GM19395 (cell line): Measurements from ENCODE around the gene DAPK1.
A peak's percentile ranks its signal among the peaks of the same experiment; 100 is the strongest.

Experiments used
- ATAC-seq: cut with Tn5 transposase; IDR thresholded peaks from one replicate; pipeline ENCODE4 v1.9.1; 2021; ENCODE audit warnings: mild to moderate bottlenecking, moderate library complexity; ENCODE audit not compliant: unreplicated experiment

Gene DAPK1

DNA sequence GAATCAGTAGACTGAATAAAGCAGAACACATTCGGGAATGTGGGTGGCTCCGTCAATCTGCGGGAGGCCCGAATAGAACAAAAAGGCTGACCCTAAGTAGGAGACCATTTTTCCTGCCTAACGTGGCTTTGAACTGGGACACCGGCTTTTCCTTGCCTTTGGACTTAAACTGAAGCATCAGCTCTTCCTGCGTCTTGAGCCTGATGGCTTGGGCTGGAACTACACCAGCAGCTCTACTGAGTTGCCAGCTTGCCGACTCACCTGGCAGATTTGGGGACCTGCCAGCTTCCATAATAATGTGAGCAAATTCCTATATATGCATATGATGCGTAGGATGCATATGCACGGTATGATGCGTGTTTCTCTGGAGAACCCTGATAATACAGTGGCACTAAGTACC is 111.3 kb downstream of the DAPK1 start:
- no peak for ATAC-seq

DNA sequence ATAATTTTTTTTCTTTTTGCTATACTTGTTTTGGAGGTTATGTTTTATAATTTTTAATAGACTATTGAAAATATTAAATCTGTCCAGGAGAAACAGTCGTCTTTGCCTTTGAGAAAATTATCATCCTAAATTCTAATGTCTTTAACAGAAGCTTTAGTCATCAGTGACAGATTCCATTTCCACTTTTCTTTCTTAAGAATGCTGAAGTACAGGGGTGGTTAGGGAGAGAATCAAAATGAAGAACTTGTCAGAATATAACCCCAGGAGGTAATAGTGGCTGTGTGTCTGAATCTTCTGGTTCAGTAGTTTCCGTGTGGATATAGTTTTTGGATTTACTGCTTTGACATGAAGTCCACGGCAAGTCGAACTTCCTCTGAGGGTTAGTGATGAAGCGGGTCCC is 111.8 kb downstream of the DAPK1 start:
- ATAC-seq, result no peak

DNA sequence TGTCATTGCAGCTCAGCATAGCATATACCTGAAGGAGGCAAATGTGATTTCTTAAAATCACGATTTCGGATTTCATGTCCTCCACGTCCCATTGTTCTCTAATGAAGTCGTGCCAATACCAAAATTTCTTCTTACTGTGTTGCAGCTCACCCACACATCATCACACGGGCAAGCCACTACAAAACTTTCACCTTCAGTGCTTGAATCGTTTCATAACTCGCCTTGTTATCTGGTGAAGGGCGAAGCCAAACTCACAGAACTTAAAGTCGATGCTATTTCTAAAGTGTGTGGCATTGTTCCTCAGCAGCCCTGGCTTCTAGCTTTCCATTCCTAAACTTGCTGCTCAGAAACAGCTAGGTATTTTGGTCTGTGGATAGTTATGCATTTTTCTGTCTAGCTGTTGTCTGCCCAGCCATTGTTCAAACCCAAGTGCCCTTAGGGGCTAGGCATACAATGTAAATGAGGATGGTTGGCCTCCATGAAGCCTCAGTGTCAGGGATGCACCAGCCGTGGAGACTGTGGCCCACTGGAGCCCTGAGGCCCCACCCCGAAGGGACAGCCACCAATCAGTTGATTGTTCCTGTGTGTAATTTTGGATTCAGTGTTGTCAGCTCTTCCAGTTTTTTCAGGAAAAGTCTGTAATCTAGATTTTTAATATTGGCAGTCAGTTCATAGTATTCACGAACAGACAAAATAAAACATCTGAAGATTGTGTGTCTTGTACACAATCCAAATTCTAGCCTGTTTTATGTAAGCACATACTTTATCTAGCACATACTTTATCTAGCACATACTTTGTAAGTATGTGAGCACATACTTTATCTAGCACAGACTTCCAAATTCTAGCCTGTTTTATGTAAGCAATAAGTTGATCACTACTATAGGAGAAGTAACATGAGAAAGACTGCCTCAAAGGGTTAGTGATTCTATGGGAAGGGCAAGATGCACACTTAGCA is 112.8 kb downstream of the DAPK1 start:
- ATAC-seq, result no peak

DNA sequence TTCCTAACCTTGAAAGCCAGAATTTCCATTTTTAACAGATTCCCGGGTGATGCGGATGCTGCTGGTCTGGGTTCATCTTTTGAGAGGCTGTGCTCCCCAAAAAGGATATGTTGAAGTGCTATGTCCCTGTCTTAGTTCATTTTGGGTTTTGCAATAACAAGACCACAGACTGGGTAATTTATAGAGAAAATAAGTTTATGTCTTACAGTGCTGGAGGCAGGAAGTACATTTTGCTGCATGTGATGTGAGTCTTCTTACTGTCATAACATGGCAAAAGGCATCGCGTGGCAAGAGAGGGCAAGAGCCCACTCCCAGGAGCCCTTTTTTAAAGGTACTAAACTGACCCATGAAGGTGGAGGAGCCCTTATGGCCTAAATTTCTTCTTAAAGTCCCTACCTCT is 114.1 kb downstream of the DAPK1 start:
- ATAC-seq, result no peak

DNA sequence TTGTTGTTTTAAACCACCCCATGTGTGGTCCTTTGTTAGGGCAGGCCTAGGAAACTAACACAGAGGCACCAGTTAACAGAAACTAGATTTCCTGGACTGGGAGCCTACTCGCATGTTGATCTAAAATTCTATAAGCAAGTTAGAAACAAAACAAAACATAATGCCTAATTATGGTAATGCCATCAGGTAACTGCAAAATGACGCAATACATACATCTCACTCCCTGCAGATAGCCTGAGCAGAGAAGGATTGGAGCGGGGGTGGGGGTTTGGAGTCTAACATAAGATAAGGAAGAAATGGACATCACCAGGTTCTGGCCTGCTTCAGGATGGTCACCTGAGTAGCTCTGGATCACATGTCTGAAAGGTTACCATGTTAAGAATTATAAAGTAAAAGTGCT is 114.9 kb downstream of the DAPK1 start:
- ATAC-seq, result no peak

DNA sequence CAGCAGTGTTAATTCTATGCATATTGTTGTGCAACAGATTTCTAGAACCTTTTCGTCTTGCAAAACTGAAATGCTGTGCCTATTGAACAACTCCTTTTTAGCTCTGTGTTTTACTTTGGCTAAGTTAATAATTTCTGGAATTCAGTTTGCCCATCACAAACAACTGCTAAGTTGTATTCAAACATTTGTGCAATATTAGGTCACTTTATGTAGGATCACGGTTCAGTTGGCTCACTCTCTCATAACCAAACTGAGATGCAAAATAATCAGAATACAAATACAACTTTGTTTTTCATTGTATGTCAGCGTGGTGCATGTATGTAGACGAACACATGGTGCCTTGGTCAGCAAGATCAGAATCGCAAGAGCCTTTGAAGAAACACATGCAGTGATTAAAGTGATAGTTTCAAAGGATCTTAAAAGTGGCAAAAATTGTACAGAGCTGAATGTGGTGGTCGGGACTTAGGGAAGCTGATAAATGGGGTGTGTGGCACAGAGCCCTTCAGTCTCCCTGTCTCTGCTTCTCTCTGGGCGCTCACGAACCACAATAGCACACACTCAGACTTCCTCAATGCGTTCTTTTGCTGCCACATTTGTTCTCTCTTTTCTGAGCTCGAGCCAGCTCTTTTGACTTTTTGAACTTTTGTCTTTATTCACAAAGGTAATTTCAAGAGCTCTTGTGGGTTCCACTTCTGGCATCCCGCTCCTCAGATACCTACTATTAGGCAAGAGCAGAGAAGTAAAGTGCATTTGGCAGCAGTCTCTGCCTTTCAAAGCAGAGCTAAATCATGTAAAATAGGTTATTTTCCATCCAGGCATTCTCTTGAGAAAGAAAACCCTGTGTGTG is 115.8 kb downstream of the DAPK1 start:
- peak; percentile 50 for ATAC-seq

DNA sequence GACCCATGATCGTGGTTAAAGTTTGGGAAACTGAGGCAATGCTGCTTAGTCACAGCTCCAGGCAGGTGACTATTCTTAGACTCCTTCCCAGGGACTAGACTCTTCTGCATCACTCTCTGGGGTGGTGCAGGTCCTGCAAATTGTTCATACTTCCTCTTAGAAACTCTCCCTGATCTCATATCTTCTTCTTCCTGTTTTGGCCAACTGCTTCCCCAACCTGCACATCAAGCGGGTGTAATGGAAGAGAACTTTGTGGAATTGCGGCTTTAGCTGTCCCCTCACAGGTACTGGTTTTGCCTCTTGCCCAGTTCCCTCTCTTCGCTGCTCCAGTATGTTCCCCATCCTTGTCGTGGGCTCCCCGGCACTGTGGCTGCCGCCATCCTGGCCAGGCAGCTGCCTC is 116.7 kb downstream of the DAPK1 start:
- ATAC-seq, result no peak

DNA sequence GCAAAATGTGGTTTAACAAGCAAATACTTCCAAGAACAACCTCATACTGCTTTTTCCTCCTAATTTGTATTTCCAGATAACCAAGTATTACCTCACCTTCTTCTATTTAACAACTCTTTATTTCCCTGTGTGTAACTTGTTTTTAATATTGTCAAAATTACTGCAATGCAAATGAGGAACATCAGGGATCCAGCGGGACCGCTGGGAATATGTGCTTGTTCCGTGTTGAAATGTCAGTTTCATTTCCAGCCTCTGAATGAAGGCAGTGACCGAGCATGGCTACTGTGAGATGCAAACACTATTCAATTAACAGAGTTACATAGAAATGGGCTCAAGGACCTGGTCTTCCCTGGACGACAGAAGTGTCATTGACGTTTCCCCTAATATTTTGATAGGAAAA is 117.5 kb downstream of the DAPK1 start:
- no peak for ATAC-seq

DNA sequence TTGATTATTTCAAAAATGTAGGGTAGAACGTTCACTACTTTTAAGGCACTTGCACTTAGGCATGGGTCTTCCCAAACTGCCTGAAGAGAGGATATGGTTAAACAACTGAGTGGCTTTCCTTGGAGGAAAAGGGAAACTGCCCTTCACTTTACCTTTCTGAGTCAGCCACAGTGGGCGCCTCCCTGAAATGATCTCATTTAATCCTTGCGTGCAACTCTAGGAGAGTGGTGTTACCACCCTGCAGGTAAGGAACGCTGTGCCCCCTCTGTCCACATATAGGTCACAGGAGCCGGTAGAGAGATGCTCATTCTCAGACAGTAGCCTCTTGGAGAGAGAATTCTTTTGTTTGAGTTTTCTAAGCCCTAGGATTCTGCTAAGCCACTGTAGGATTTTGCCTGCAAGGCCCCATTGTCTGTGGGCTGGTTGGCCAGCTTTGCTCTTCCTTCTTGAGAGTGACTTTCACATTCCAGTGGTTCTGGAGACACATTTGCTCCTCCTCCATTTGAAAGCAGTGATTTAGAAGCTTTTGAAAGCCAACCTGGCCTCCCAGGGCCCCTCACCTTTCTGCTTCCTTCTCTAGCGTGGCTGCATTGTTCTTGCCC is 118.0 kb downstream of the DAPK1 start:
- ATAC-seq, result no peak

DNA sequence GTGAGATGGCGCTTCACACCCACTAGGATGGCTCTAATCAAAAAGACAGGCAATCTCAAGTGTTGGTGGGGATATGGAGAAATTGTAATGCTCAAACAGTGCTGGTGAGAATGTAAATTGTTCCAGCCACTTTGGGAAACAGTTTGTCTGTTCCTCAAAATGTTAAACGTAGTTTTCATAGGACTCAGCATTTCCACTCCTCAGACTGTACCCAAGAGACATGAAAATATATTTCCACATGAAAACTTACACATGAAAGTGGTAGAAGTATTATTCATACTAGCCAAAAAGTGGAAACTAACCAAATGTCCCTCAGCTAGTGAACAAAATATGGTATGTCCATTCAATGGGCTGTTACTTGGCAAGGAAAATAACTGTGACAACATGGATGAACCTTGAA is 120.6 kb downstream of the DAPK1 start:
- no peak for ATAC-seq

DNA sequence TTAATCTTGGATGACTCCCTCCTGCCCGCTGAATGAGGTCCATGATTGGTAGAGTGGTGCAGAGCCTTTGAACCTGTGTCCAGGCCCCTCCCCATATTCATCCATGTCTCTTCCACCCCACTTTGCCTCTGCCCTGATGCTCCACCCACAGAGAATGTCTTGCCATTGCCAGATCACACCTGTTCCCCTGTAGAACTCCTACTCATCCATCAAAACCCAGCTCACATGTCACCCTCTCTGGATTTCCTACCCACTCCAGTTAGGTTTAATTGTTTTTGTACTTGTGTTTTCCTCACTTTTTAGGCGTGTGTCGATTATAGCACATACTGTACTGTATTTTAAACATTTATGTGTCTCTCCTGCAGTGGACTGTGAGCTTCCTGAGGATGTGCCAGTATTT is 121.3 kb downstream of the DAPK1 start:
- ATAC-seq, result no peak

DNA sequence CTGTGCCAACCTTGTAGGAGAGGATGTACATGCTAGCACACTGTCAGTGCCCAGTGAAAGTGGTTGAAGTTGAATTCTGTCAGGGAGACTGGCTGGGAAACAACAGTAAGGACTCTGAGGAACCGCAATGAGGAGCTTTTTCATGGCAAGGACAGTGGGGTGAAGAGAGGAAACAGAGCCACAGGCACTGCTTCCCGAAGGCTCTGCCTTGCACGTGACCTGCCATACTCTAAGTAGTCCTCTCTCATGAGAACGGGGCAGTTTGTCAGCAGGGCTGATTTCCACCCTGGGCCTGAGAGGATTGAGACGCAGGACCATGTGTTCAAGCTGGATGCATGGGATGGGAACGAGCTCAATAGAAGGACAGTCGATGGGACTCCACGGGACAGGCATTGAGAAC is 121.7 kb downstream of the DAPK1 start:
- ATAC-seq, result no peak

DNA sequence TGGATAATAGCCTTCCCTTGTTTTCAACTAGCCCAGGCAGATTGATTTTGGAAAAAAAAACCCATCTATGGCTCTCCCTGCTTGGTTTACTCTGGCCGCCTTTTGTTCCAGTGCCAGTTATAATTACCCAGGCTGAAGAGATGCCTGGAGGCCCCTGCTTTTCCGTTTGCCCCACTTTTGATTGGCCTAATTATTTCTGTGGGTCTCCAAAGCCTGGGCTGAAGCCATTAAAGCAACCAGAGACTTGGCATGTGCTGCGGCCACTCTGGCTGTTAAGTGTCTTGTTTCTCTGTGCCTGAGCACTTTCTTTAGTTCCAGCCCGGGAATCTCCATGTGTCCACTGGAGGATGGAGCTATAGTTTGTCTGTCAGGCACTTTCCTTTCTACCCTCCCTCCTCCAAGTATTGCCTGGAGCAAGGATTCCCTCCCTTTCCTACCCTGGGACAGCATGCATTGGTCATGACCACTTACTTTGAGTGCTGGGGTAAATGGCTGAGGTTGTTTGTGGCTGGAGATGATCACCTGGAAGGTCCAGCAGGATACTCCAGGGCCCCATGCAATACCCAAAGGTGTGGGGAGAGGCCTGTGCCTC is 123.2 kb downstream of the DAPK1 start:
- ATAC-seq, result no peak

DNA sequence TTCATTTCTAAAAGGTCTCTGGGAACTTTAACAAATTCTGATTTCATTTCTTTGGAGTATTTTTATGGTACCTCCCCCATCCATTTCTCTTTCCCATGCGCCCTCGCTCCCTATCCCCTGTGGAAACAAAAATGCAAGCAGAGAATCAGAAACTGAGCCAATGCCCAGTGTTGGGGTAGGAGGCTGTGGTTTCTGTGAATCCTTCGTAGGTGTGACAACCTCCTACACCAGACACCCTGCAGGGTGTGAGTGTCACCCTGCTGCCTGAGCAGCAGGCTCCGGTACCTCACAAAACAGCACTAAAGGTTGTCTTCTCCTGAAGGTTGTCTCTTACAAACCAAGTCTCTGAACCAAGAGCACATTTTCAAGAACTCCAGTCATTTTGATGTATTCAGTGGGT is 124.4 kb downstream of the DAPK1 start:
- no peak for ATAC-seq

DNA sequence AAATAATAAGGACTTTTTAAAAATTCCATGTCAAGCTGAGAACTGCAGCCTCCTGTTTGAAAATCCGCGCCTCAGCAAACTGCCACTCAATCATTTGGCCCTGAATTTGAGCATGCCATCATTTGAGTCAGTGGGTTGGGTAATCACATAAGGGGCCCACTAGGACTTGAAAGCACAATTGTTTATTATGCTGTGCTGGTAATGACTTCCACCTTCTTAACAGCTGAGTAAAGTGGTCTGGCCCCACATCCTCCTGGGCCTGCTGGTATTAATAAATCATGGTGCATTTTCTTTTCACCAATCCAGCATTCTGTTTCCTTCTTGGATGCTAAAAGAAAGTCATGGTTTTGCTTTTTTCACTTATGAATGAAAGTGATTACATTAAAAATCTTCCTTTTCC is 125.3 kb downstream of the DAPK1 start:
- no peak for ATAC-seq

DNA sequence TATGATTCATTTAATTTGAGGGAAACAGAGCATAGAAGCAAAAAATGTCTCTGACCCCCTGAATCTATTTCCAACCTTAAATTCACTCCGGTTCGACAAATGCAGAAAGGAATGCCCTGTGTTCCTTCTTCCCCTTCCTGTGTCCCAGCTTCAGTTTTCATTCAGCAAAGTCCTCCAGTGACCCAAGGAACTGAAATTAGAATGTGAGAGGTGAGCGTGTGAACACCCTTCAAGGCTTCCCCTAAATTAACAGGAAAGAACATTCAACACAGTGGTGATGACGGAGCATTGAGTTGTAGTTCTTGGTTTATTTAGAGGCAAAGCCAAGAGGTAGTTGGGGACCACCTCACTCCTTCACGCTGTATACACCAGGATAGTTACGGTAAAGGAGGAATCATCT is 130.7 kb downstream of the DAPK1 start:
- no peak for ATAC-seq

DNA sequence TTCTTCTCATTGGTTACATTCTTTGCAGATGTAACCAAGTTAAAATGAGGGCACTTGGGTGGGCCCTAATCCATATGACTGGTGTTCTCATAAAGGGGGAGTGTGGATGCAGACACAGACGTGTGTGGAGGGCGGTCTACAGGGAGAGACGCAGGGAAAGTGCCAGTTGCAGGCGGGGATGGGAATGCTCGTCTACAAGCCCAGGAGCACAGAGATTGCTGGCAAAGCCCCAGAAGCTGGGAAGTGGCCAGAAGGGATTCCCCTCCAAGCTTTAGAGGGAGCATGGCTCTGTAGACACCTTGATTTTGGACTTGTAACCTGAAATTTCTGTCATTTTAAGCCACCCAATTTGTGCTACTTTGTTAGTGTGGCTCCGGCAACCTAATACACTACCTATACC is 131.4 kb downstream of the DAPK1 start:
- ATAC-seq, result no peak

DNA sequence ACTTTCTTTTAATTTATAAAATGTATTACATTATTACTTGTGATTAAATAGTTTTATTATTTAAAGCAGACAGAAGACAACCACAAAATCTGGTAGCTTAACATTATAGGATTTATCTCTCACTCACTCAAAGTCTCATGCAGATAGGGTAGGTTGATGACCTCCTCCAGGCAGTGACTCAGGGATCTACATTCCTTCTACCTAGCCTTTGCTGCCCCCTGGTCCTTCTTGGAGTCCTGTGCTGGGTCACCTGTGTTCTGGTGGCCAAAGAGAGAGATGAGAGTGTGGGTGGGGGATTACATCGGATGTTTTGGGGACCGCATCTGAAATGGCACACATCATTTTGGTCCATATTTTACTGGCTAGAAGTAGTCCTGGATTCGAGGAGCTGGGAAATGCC is 132.6 kb downstream of the DAPK1 start:
- no peak for ATAC-seq

DNA sequence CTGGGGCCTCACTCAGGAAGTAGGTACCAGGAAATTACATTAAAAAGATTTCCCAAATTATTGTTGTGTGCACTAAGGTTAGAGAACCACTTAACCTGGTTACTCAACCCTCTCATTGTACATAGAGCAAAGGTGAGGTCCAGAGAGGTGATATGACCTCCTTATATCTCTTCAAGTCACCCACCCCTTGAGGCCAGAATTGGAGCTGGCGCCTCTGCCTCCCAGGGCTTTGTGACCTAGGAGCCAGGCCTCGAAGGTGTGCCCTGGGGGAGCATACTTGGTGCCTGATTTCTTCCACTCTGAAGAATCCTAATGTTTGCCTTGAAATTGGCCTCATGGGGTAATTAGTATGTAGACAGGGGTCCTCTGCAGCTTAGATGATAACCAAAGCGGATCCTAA is 133.2 kb downstream of the DAPK1 start:
- ATAC-seq, result no peak

DNA sequence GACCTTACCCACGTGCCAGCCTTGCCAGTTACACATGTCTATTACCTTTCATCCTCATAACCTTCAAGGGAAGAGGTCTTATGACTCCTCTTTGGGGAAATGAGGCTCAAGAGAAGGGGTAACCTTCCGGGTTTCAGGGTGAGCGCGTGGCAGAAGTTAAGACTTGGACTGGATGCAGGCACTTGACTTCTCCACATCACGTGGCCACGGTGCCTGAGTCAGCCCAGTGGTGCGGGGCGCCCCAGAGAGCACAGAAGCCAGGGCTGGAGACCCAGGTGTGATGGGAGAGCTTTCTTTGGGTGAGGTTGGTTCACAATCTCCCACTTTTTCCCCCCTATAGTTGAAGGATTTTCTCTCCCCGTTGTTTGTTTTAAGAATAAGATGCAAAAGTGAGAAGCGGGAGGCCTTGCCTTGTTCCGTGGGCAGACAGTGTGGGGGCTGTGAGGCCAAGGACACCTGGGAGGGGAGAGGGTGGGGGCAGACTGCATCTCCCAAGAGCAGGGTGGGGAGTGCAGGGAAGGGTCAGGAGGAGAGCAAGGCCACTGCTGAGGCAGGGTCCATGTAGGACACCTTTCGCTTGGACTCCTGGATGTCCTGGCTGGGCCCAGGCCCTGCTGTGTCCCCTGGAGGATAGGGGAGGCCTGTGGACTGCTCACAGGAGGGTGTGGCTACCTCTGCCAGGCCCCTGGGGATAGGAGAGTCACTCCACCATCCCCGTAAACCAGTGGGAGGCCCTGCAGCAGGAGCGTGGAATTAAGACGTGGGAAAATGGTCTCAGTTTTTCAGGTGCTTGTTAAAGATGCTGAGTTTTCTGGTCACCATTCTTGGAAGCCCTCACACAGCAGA is 138.2 kb downstream of the DAPK1 start:
- ATAC-seq, result no peak
